ENCODE measurements around the gene S100A7. TPM values are rescaled to one million over a fixed set of nuclear protein-coding genes. Genes with fewer than 3 reads are reported as not detected.

S100A7 gene
- polyA plus RNA-seq, 1 experiment, result not detected

GRCh38 chr1:153443486-153443885 is 17.0 kb downstream of the S100A7 start:
- ChIA-PET CTCF (no interaction called here), POLR2A (no interaction called here)
- no peak for DNase-seq (ENCODE audit: low read depth, low spot score)
- no peak overlapping the region for H3K4me3 ChIP-seq (ENCODE audit: low read depth, low read length)
- TF ChIP-seq CTCF (IDR thresholded peaks at IDR 0.05; ENCODE audit: low read depth, low read length), result no peak
- H3K27me3 ChIP-seq (ENCODE audit: control insufficient read depth, insufficient read depth, low read length), result peaks cover 2% of the 10 kb centered on the region
- no peak overlapping the region for H3K27ac ChIP-seq (ENCODE audit: low read depth, low read length)
- no peaks in the 10 kb centered on the region for H3K9me3 ChIP-seq (ENCODE audit: control insufficient read depth, insufficient read depth, low read length)

GRCh38 chr1:153441238-153441755 is 19.2 kb downstream of the S100A7 start:
- POLR2A ChIA-PET, result no interaction called here
- Histone ChIP-seq H3K27ac (ENCODE audit: low read depth, low read length) (no peak overlapping the region), H3K9me3 (ENCODE audit: control insufficient read depth, insufficient read depth, low read length) (no peaks in the 10 kb centered on the region), H3K4me3 (ENCODE audit: low read depth, low read length) (no peak overlapping the region), H3K27me3 (ENCODE audit: control insufficient read depth, insufficient read depth, low read length) (peaks cover 5% of the 10 kb centered on the region)
- no peak for TF ChIP-seq CTCF (IDR thresholded peaks at IDR 0.05; ENCODE audit: low read depth, low read length)
- DNase-seq (ENCODE audit: low read depth, low spot score), result no peak
- CTCF ChIA-PET, result interaction anchor here (1.6 kb wide), 1 partner anchor 24 kb away, joined by 4 read pairs; no protein-coding TSS in a partner anchor

GRCh38 chr1:153439273-153439672 is 21.2 kb downstream of the S100A7 start:
- DNase-seq (ENCODE audit: low read depth, low spot score), result no peak
- ChIA-PET CTCF (no interaction called here), POLR2A (no interaction called here)
- no peak for TF ChIP-seq CTCF (IDR thresholded peaks at IDR 0.05; ENCODE audit: low read depth, low read length)
- no peaks in the 10 kb centered on the region for H3K9me3 ChIP-seq (ENCODE audit: control insufficient read depth, insufficient read depth, low read length)
- H3K27me3 ChIP-seq (ENCODE audit: control insufficient read depth, insufficient read depth, low read length), result peaks cover 5% of the 10 kb centered on the region
- H3K27ac ChIP-seq (ENCODE audit: low read depth, low read length), result no peak overlapping the region
- H3K4me3 ChIP-seq (ENCODE audit: low read depth, low read length), result no peak overlapping the region

- Histone ChIP-seq H3K27ac (ENCODE audit: low read depth, low read length) (no peak overlapping the region), H3K9me3 (ENCODE audit: control insufficient read depth, insufficient read depth, low read length) (no peaks in the 10 kb centered on the region), H3K27me3 (ENCODE audit: control insufficient read depth, insufficient read depth, low read length) (peaks cover 5% of the 10 kb centered on the region), H3K4me3 (ENCODE audit: low read depth, low read length) (no peak overlapping the region)
- no peak for TF ChIP-seq CTCF (IDR thresholded peaks at IDR 0.05; ENCODE audit: low read depth, low read length)
- DNase-seq (ENCODE audit: low read depth, low spot score), result no peak
- POLR2A ChIA-PET, result no interaction called here
- CTCF ChIA-PET, result interaction anchor here (1.0 kb wide), 1 partner anchor 27 kb away, joined by 5 read pairs; no protein-coding TSS in a partner anchor
Measured at GRCh38 chr1:153438599-153438998, 21.9 kb downstream of the S100A7 start.

- Histone ChIP-seq H3K27me3 (ENCODE audit: control insufficient read depth, insufficient read depth, low read length) (peaks cover 5% of the 10 kb centered on the region), H3K4me3 (ENCODE audit: low read depth, low read length) (no peak overlapping the region), H3K27ac (ENCODE audit: low read depth, low read length) (no peak overlapping the region), H3K9me3 (ENCODE audit: control insufficient read depth, insufficient read depth, low read length) (no peaks in the 10 kb centered on the region)
- CTCF ChIA-PET, result no interaction called here
- POLR2A ChIA-PET, result no interaction called here
- DNase-seq (ENCODE audit: low read depth, low spot score), result no peak
- TF ChIP-seq CTCF (IDR thresholded peaks at IDR 0.05; ENCODE audit: low read depth, low read length), result no peak
Measured at GRCh38 chr1:153437236-153437635, 23.2 kb downstream of the S100A7 start.
